Sigmoid colon (tissue), 3 donors: ENCODE results near the gene NRBF2.

ENCODE experiments used
- POLR2A ChIP-seq, 2 donors: fragments of 450-650 bp; IDR thresholded peaks; one replicate each; pipeline ENCODE4 v1.6.1; 2016; ENCODE audit warnings: antibody characterized with exemption in 2 of 2, mild to moderate bottlenecking in 2 of 2, moderate library complexity in 2 of 2
- TF ChIP-seq, protein P1 (sequence below), 4 experiments: fragments of 450-650 bp in 3 of 4; fragments of 200-600 bp in 1 of 4; IDR thresholded peaks; one replicate each; pipeline ENCODE4 v1.5.1; 2016 to 2019; ENCODE audit warnings: antibody characterized with exemption in 4 of 4, mild to moderate bottlenecking in 3 of 4, moderate library complexity in 2 of 4

GRCh38 chr10:63168821-63169462 lies 35.8 kb downstream of the NRBF2 start:
- TF ChIP-seq, protein P1, sequence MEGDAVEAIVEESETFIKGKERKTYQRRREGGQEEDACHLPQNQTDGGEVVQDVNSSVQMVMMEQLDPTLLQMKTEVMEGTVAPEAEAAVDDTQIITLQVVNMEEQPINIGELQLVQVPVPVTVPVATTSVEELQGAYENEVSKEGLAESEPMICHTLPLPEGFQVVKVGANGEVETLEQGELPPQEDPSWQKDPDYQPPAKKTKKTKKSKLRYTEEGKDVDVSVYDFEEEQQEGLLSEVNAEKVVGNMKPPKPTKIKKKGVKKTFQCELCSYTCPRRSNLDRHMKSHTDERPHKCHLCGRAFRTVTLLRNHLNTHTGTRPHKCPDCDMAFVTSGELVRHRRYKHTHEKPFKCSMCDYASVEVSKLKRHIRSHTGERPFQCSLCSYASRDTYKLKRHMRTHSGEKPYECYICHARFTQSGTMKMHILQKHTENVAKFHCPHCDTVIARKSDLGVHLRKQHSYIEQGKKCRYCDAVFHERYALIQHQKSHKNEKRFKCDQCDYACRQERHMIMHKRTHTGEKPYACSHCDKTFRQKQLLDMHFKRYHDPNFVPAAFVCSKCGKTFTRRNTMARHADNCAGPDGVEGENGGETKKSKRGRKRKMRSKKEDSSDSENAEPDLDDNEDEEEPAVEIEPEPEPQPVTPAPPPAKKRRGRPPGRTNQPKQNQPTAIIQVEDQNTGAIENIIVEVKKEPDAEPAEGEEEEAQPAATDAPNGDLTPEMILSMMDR (IDR thresholded peaks at IDR 0.05) = no peak
- TF ChIP-seq POLR2A (IDR thresholded peaks at IDR 0.05) = no peak
